ENCODE results near the gene PKP4.

Gene PKP4

GRCh38 chr2:158499383-158499782 lies 42.6 kb downstream of the PKP4 start:
- DNase-seq (ENCODE audit: low spot score), result no peak

GRCh38 chr2:158500333-158500732 lies 43.6 kb downstream of the PKP4 start:
- no peak for DNase-seq (ENCODE audit: low spot score)

GRCh38 chr2:158501301-158501700 lies 44.5 kb downstream of the PKP4 start:
- no peak for DNase-seq (ENCODE audit: low spot score)

- no peak for DNase-seq (ENCODE audit: low spot score)
Measured at GRCh38 chr2:158502974-158503373, 46.2 kb downstream of the PKP4 start.

- no peak for DNase-seq (ENCODE audit: low spot score)
Measured at GRCh38 chr2:158504088-158504487, 47.3 kb downstream of the PKP4 start.

GRCh38 chr2:158505448-158505934 lies 48.7 kb downstream of the PKP4 start:
- DNase-seq (ENCODE audit: low spot score), result no peak

- no peak for DNase-seq (ENCODE audit: low spot score)
Measured at GRCh38 chr2:158507141-158507540, 50.4 kb downstream of the PKP4 start.

GRCh38 chr2:158507679-158508078 lies 50.9 kb downstream of the PKP4 start:
- DNase-seq (ENCODE audit: low spot score), result no peak

GRCh38 chr2:158509928-158510797 lies 53.4 kb downstream of the PKP4 start:
- no peak for DNase-seq (ENCODE audit: low spot score)

GRCh38 chr2:158510887-158511286 lies 54.1 kb downstream of the PKP4 start:
- no peak for DNase-seq (ENCODE audit: low spot score)

- no peak for DNase-seq (ENCODE audit: low spot score)
Measured at GRCh38 chr2:158511706-158512105, 55.0 kb downstream of the PKP4 start.

- no peak for DNase-seq (ENCODE audit: low spot score)
Measured at GRCh38 chr2:158512323-158512722, 55.6 kb downstream of the PKP4 start.

GRCh38 chr2:158513841-158514240 lies 57.1 kb downstream of the PKP4 start:
- no peak for DNase-seq (ENCODE audit: low spot score)

- peak; percentile 38 for DNase-seq (ENCODE audit: low spot score)
Measured at GRCh38 chr2:158518084-158518483, 61.3 kb downstream of the PKP4 start.

- no peak for DNase-seq (ENCODE audit: low spot score)
Measured at GRCh38 chr2:158519481-158519880, 62.7 kb downstream of the PKP4 start.

- no peak for DNase-seq (ENCODE audit: low spot score)
Measured at GRCh38 chr2:158529379-158530259, 72.9 kb downstream of the PKP4 start.

- DNase-seq (ENCODE audit: low spot score), result no peak
Measured at GRCh38 chr2:158530829-158531228, 74.1 kb downstream of the PKP4 start.

GRCh38 chr2:158533009-158533408 lies 76.3 kb downstream of the PKP4 start:
- no peak for DNase-seq (ENCODE audit: low spot score)

GRCh38 chr2:158539176-158540005 lies 82.6 kb downstream of the PKP4 start:
- DNase-seq (ENCODE audit: low spot score), result no peak

- DNase-seq (ENCODE audit: low spot score), result no peak
Measured at GRCh38 chr2:158542577-158542976, 85.8 kb downstream of the PKP4 start.

- DNase-seq (ENCODE audit: low spot score), result no peak
Measured at GRCh38 chr2:158543957-158544356, 87.2 kb downstream of the PKP4 start.

- no peak for DNase-seq (ENCODE audit: low spot score)
Measured at GRCh38 chr2:158544998-158545397, 88.2 kb downstream of the PKP4 start.
